HepG2 (cell line): ENCODE data around the gene ZC3H7B. TPM values are rescaled to one million over a fixed set of nuclear protein-coding genes. Genes with fewer than 3 reads are reported as not detected.

ENCODE experiments used
- BORCS8-MEF2B ChIP-seq: sonication (generic); formaldehyde crosslinking; IDR thresholded peaks from 2 replicates; pipeline ENCODE4 v1.8.0; 2022; ENCODE audit warnings: mild to moderate bottlenecking, missing genetic modification reagents
- IRX3 ChIP-seq: sonication (generic); formaldehyde crosslinking; IDR thresholded peaks from 2 replicates; pipeline ENCODE4 v1.8.1; 2023; ENCODE audit warnings: mild to moderate bottlenecking, low read depth, missing genetic modification reagents, borderline replicate concordance
- NCOA1 ChIP-seq: sonication (generic); formaldehyde crosslinking; IDR thresholded peaks from 2 replicates; pipeline ENCODE4 v1.9.0; 2021; ENCODE audit warnings: missing genetic modification reagents
- NFIB ChIP-seq: sonication (generic); formaldehyde crosslinking; IDR thresholded peaks from 2 replicates; pipeline ENCODE4 v1.9.0; 2021; ENCODE audit warnings: missing genetic modification reagents, mild to moderate bottlenecking, borderline replicate concordance
- PHF21A ChIP-seq: sonication (generic); formaldehyde crosslinking; IDR thresholded peaks from 2 replicates; pipeline ENCODE4 v1.5.0; 2020; ENCODE audit warnings: mild to moderate bottlenecking, missing genetic modification reagents
- SATB2 ChIP-seq: sonication (generic); formaldehyde crosslinking; IDR thresholded peaks from 2 replicates; pipeline ENCODE4 v1.5.0; 2020; ENCODE audit warnings: missing genetic modification reagents
- ZBTB38 ChIP-seq: sonication (generic); formaldehyde crosslinking; IDR thresholded peaks from 2 replicates; pipeline ENCODE4 v1.5.1; 2020; ENCODE audit warnings: mild to moderate bottlenecking, missing genetic modification reagents
- ZKSCAN8 ChIP-seq: IDR thresholded peaks from 2 replicates; pipeline ENCODE4 v1.6.1; 2016; ENCODE audit warnings: borderline replicate concordance, missing genetic modification reagents, missing compliant biosample characterization
- ZNF30 ChIP-seq: sonication (generic); formaldehyde crosslinking; IDR thresholded peaks from 2 replicates; pipeline ENCODE4 v1.5.0; 2020; ENCODE audit warnings: mild to moderate bottlenecking, missing genetic modification reagents
- ZNF564 ChIP-seq: sonication (generic); formaldehyde crosslinking; IDR thresholded peaks from 2 replicates; pipeline ENCODE4 v1.8.1; 2023; ENCODE audit warnings: mild to moderate bottlenecking, missing genetic modification reagents
- ZNF83 ChIP-seq: sonication (generic); formaldehyde crosslinking; IDR thresholded peaks from 2 replicates; pipeline ENCODE4 v1.4.0; 2020; ENCODE audit warnings: missing genetic modification reagents, mild to moderate bottlenecking, borderline replicate concordance
- ZSCAN21 ChIP-seq: sonication (generic); formaldehyde crosslinking; IDR thresholded peaks from 2 replicates; pipeline ENCODE4 v1.8.0; 2022; ENCODE audit warnings: mild to moderate bottlenecking, missing genetic modification reagents, moderate library complexity, borderline replicate concordance
- polyA plus RNA-seq, 8 experiments: library from polyadenylated mRNA; depleted of rRNA in 3 of 8; stranded (reverse) in 7 of 8; unstranded in 1 of 8; fragments of >200 nt; fragmentation: Illumina TruSeq in 4 of 8; extraction: Trizol in 4 of 8; gene quantifications; 2 replicates each; pipeline versions ENCODE4 v1.2.1 to v1.2.3, GENCODE V29; 2011 to 2016; ENCODE audit warnings: low read depth in 4 of 8, missing spikeins in 1 of 8, mixed read lengths in 1 of 8; ENCODE audit not compliant: insufficient read depth in 1 of 8
- total RNA-seq, 5 experiments: library from RNA; depleted of rRNA; stranded (reverse); fragments of >200 nt; fragmentation: Illumina TruSeq; extraction: Trizol; gene quantifications; 2 replicates each; pipeline ENCODE4 v1.2.3, GENCODE V29; 2016; ENCODE audit warnings: low read depth in 1 of 5
- TF ChIP-seq, protein P1 (sequence below): sonication (generic); formaldehyde crosslinking; conservative IDR thresholded peaks from 2 replicates; pipeline ENCODE4 v1.4.0; 2020; ENCODE audit warnings: missing genetic modification reagents
- TF ChIP-seq, protein P2 (sequence below), 2 experiments: sonication (generic) in 1 of 2; formaldehyde crosslinking in 1 of 2; IDR thresholded peaks; 2 replicates each; pipeline versions ENCODE4 v1.4.0 to v1.6.1; 2016 to 2020; ENCODE audit warnings: borderline replicate concordance in 1 of 2, low read depth in 1 of 2, mild to moderate bottlenecking in 1 of 2, missing genetic modification reagents in 1 of 2
- TF ChIP-seq, protein P3 (sequence below), 2 experiments: sonication (generic) in 1 of 2; formaldehyde crosslinking in 1 of 2; IDR thresholded peaks; 2 replicates each; pipeline versions ENCODE4 v1.6.1 to v1.9.0; 2014 to 2022; ENCODE audit warnings: antibody characterized with exemption in 1 of 2, borderline replicate concordance in 1 of 2, inconsistent platforms in 1 of 2, low read depth in 1 of 2, missing genetic modification reagents in 1 of 2

Gene ZC3H7B
- total and polyA plus RNA-seq, 2 of the 13 experiments (the other 11 are each of a cell fraction or from before 2014, with no cell fraction given): 26.4 to 37.2 TPM

DNA sequence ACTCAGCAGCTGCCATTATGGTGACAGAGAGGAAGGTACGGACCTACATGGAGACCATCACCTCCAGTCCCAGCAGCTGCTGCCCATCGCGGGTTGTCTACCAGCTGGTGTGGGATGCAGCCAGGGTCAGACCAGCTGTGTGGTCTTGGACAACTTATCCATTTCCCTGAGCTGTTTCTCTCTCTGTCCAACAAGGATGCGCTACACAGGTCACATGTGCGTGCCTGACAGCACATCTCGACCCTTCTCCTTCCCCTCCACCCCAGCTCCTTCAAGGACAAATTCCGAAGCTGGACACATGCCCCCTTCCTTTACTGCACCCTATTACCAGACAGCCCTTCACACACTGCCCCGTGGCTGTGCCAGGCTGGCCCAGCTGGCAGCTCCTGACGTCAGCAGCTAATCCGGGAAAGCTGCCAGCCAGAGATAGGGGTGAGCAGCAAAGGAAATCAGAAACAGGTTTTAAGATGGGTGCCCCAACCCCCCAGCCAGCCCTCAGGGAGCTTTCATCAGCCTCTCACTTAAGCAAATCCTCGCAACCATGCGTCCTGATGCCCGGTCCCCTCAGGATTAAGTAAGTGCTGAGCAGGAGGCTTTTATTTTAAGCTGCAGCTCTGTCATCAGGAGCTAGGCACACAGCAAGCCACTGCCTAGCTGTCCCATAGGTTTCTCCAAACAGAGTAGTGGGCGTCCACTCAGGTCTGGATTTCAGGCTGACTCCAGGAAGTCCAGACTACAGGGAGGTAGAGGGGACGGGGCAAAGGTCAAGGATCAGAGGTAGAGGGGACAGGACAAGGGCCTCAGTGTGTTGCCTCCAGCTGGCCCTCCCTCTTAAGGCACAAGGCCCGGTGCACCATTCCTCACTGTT is 100.7 kb downstream of the ZC3H7B start (continued):
- TF ChIP-seq ZNF564 (CRISPR knock-in tag) (no peak), IRX3 (no peak), ZNF30 (no peak), NFIB (CRISPR knock-in tag) (no peak), NCOA1 (CRISPR knock-in tag) (no peak), BORCS8-MEF2B (CRISPR knock-in tag) (0 out of 2 replicates have a peak, but pooled peaks have one; percentile 34), PHF21A (CRISPR knock-in tag) (no peak), ZSCAN21 (no peak), ZNF83 (CRISPR knock-in tag) (no peak), SATB2 (CRISPR knock-in tag) (no peak), ZBTB38 (CRISPR knock-in tag) (peak; percentile 49; the same call in 1 of the 2 replicates), ZKSCAN8 (CRISPR knock-in tag) (no peak)
- TF ChIP-seq, protein P1, sequence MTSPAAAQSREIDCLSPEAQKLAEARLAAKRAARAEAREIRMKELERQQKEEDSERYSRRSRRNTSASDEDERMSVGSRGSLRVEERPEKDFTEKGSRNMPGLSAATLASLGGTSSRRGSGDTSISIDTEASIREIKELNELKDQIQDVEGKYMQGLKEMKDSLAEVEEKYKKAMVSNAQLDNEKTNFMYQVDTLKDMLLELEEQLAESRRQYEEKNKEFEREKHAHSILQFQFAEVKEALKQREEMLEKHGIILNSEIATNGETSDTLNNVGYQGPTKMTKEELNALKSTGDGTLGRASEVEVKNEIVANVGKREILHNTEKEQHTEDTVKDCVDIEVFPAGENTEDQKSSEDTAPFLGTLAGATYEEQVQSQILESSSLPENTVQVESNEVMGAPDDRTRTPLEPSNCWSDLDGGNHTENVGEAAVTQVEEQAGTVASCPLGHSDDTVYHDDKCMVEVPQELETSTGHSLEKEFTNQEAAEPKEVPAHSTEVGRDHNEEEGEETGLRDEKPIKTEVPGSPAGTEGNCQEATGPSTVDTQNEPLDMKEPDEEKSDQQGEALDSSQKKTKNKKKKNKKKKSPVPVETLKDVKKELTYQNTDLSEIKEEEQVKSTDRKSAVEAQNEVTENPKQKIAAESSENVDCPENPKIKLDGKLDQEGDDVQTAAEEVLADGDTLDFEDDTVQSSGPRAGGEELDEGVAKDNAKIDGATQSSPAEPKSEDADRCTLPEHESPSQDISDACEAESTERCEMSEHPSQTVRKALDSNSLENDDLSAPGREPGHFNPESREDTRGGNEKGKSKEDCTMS: no peak
- TF ChIP-seq, protein P2, sequence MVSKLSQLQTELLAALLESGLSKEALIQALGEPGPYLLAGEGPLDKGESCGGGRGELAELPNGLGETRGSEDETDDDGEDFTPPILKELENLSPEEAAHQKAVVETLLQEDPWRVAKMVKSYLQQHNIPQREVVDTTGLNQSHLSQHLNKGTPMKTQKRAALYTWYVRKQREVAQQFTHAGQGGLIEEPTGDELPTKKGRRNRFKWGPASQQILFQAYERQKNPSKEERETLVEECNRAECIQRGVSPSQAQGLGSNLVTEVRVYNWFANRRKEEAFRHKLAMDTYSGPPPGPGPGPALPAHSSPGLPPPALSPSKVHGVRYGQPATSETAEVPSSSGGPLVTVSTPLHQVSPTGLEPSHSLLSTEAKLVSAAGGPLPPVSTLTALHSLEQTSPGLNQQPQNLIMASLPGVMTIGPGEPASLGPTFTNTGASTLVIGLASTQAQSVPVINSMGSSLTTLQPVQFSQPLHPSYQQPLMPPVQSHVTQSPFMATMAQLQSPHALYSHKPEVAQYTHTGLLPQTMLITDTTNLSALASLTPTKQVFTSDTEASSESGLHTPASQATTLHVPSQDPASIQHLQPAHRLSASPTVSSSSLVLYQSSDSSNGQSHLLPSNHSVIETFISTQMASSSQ (IDR thresholded peaks at IDR 0.05; ENCODE audit: low read depth): no peak
- TF ChIP-seq, protein P2 (CRISPR knock-in tag; IDR thresholded peaks at IDR 0.05; ENCODE audit: borderline replicate concordance): no peak
- TF ChIP-seq, protein P3, sequence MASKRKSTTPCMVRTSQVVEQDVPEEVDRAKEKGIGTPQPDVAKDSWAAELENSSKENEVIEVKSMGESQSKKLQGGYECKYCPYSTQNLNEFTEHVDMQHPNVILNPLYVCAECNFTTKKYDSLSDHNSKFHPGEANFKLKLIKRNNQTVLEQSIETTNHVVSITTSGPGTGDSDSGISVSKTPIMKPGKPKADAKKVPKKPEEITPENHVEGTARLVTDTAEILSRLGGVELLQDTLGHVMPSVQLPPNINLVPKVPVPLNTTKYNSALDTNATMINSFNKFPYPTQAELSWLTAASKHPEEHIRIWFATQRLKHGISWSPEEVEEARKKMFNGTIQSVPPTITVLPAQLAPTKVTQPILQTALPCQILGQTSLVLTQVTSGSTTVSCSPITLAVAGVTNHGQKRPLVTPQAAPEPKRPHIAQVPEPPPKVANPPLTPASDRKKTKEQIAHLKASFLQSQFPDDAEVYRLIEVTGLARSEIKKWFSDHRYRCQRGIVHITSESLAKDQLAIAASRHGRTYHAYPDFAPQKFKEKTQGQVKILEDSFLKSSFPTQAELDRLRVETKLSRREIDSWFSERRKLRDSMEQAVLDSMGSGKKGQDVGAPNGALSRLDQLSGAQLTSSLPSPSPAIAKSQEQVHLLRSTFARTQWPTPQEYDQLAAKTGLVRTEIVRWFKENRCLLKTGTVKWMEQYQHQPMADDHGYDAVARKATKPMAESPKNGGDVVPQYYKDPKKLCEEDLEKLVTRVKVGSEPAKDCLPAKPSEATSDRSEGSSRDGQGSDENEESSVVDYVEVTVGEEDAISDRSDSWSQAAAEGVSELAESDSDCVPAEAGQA (IDR thresholded peaks at IDR 0.05; ENCODE audit: low read depth): no peak
- TF ChIP-seq, protein P3 (CRISPR knock-in tag; IDR thresholded peaks at IDR 0.05; ENCODE audit: borderline replicate concordance): no peak
